ENCODE measurements around the gene MSTN.

DNA sequence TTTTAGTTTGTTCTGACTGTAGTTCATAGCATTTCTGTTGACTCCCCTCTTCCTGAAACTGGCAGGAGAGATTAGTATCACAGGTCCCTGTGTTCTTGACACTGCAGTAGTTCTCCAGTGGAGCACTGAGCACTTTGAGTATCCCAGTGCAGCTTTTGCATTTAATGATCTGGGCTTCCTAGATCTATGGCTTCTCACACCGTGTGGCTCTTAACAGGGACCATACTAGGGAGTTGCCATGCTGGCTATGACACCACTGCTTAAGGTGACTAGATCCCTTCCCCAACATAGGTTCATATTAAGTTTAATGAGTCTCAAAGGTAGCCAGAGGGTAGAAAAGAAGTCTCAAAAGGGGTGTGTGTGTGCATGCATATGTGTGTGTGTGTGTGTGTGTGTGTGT lies 6.2 kb upstream of the MSTN start:
- TF ChIP-seq POLR2A (IDR thresholded peaks at IDR 0.05) = no peak
- TF ChIP-seq, protein P1, sequence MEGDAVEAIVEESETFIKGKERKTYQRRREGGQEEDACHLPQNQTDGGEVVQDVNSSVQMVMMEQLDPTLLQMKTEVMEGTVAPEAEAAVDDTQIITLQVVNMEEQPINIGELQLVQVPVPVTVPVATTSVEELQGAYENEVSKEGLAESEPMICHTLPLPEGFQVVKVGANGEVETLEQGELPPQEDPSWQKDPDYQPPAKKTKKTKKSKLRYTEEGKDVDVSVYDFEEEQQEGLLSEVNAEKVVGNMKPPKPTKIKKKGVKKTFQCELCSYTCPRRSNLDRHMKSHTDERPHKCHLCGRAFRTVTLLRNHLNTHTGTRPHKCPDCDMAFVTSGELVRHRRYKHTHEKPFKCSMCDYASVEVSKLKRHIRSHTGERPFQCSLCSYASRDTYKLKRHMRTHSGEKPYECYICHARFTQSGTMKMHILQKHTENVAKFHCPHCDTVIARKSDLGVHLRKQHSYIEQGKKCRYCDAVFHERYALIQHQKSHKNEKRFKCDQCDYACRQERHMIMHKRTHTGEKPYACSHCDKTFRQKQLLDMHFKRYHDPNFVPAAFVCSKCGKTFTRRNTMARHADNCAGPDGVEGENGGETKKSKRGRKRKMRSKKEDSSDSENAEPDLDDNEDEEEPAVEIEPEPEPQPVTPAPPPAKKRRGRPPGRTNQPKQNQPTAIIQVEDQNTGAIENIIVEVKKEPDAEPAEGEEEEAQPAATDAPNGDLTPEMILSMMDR (IDR thresholded peaks at IDR 0.05) = no peak
- no peak for TF ChIP-seq EP300 (IDR thresholded peaks at IDR 0.05)
